ENCODE data around the gene GABARAPL2.

- no peak for TF ChIP-seq CTCF (IDR thresholded peaks at IDR 0.05; ENCODE audit: insufficient read depth, low read length, poor library complexity, severe bottlenecking)
- TF ChIP-seq EZH2phosphoT487 (conservative IDR thresholded peaks at IDR 0.05; ENCODE audit: low read length) = no peak
Measured at GRCh38 chr16:75535211-75535843, 30.9 kb upstream of the GABARAPL2 start.
